ENCODE measurements around the gene PIGK. TPM values are rescaled to one million over a fixed set of nuclear protein-coding genes. Genes with fewer than 3 reads are reported as not detected.

PIGK gene
- total RNA-seq, 2 experiments from 2014 or later = 8.6 to 17.4 TPM

- POLR2A ChIA-PET = no interaction called here
- TF ChIP-seq, protein P1, sequence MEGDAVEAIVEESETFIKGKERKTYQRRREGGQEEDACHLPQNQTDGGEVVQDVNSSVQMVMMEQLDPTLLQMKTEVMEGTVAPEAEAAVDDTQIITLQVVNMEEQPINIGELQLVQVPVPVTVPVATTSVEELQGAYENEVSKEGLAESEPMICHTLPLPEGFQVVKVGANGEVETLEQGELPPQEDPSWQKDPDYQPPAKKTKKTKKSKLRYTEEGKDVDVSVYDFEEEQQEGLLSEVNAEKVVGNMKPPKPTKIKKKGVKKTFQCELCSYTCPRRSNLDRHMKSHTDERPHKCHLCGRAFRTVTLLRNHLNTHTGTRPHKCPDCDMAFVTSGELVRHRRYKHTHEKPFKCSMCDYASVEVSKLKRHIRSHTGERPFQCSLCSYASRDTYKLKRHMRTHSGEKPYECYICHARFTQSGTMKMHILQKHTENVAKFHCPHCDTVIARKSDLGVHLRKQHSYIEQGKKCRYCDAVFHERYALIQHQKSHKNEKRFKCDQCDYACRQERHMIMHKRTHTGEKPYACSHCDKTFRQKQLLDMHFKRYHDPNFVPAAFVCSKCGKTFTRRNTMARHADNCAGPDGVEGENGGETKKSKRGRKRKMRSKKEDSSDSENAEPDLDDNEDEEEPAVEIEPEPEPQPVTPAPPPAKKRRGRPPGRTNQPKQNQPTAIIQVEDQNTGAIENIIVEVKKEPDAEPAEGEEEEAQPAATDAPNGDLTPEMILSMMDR (conservative IDR thresholded peaks at IDR 0.05; ENCODE audit: low read length) = no peak
- no peak for TF ChIP-seq EZH2phosphoT487 (IDR thresholded peaks at IDR 0.05; ENCODE audit: borderline replicate concordance, low read depth, low read length)
These were observed 118.4 kb downstream of the PIGK start for GRCh38 chr1:77100875-77101274.

DNA sequence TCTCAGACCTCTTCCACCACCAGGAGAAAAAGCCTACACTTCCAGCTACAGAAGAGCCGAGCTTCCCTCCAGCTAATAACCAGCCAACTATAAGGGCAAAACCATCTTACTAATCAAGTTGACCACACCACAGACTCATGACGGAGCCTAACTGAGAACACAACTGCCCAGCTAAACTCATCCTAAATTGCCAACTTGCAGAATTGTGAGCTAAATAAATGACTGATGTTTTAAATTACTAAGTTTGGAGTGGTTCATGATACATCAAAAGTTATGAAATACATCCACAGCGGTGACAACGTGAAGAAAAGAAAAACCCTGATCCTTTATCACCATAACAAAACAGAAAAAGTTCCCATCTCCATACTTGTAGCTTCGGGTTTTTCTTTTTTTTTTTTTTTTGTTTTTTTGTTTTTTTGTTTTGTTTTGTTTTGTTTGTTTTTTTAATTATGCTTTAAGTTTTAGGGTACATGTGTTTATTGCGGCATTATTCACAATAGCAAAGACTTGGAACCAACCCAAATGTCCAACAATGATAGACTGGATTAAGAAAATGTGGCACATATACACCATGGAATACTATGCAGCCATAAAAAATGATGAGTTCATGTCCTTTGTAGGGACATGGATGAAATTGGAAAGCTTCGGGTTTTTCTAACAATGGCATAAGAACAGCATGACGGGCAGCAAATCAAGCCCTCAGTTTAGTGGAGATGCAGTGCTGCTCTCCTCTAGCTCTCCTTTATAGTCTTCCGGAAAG is 122.6 kb downstream of the PIGK start:
- H3K9me3 ChIP-seq (ENCODE audit: low read length) = no peaks in the 10 kb centered on the region
- H3K27ac ChIP-seq (ENCODE audit: low read depth, low read length, poor library complexity, severe bottlenecking) = no peak overlapping the region
- no peak overlapping the region for H3K4me3 ChIP-seq (ENCODE audit: low read depth, low read length, poor library complexity, severe bottlenecking)
- DNase-seq (ENCODE audit: low spot score) = no peak
- no peaks in the 10 kb centered on the region for H3K36me3 ChIP-seq (ENCODE audit: insufficient read depth, low read length)
- no TSS peak for BruUV-seq (replicated peaks)
- H3K4me1 ChIP-seq (ENCODE audit: insufficient read depth, low read length, poor library complexity, severe bottlenecking) = no peaks in the 10 kb centered on the region
- intact Hi-C loops (cut with micrococcal nuclease; ENCODE audit: unreplicated experiment) = no loop called here
- H3K4me2 ChIP-seq (ENCODE audit: low read length) = no peak overlapping the region
- H3K9me2 ChIP-seq (ENCODE audit: insufficient read depth, low read length) = no peaks in the 10 kb centered on the region
- H2AFZ ChIP-seq (ENCODE audit: low read length) = no peak overlapping the region
- ChIA-PET CTCF (ENCODE audit: unreplicated experiment) (no interaction called here), POLR2A (interaction anchor here (0.7 to 1.2 kb wide), 2 partner anchors 8 to 210 kb away, joined by 3 to 4 read pairs; no protein-coding TSS in a partner anchor)
- H3K79me2 ChIP-seq (ENCODE audit: insufficient read depth, low read depth, low read length) = no peaks in the 10 kb centered on the region
- H4K20me1 ChIP-seq (ENCODE audit: insufficient read depth, low read length) = no peaks in the 10 kb centered on the region
- TF ChIP-seq EZH2phosphoT487 (IDR thresholded peaks at IDR 0.05; ENCODE audit: borderline replicate concordance, low read depth, low read length) = no peak
- TF ChIP-seq, protein P1 (conservative IDR thresholded peaks at IDR 0.05; ENCODE audit: low read length) = no peak

More at GRCh38 chr1:77100875-77101274, 118.4 kb downstream of the PIGK start:
- Histone ChIP-seq H3K79me2 (ENCODE audit: insufficient read depth, low read depth, low read length) (no peaks in the 10 kb centered on the region), H2AFZ (ENCODE audit: low read length) (no peak overlapping the region), H3K36me3 (ENCODE audit: insufficient read depth, low read length) (no peaks in the 10 kb centered on the region), H3K27ac (ENCODE audit: low read depth, low read length, poor library complexity, severe bottlenecking) (no peak overlapping the region), H4K20me1 (ENCODE audit: insufficient read depth, low read length) (no peaks in the 10 kb centered on the region), H3K9me2 (ENCODE audit: insufficient read depth, low read length) (no peaks in the 10 kb centered on the region), H3K4me3 (ENCODE audit: low read depth, low read length, poor library complexity, severe bottlenecking) (no peak overlapping the region), H3K4me2 (ENCODE audit: low read length) (no peak overlapping the region), H3K9me3 (ENCODE audit: low read length) (no peaks in the 10 kb centered on the region), H3K4me1 (ENCODE audit: insufficient read depth, low read length, poor library complexity, severe bottlenecking) (no peaks in the 10 kb centered on the region)
- CTCF ChIA-PET (ENCODE audit: unreplicated experiment) = no interaction called here
- no TSS peak for BruUV-seq (replicated peaks)
- DNase-seq (ENCODE audit: low spot score) = no peak
- intact Hi-C loops (cut with micrococcal nuclease; ENCODE audit: unreplicated experiment) = no loop called here

DNA sequence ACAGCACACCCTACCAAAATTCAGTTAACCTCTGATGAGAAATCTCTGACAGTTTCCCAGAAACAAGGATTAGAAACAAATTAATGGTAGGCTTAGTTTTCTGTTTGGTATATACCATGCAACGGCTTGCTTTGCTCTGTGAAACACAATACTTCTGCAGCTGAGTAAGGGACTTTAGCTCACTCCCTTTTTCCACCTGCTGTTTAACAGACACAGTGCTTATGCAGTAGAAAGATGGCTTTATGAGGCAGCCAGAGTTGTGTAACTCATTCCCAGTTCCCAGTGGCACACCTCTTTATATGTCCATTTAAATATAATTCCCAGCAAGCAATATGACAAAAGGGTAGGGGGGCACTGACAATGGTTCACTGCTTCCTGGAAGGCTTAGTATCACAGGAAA is 124.0 kb downstream of the PIGK start:
- intact Hi-C loops (cut with micrococcal nuclease; ENCODE audit: unreplicated experiment) = no loop called here
- H3K4me1 ChIP-seq (ENCODE audit: insufficient read depth, low read length, poor library complexity, severe bottlenecking) = no peaks in the 10 kb centered on the region
- CTCF ChIA-PET (ENCODE audit: unreplicated experiment) = no interaction called here
- TF ChIP-seq, protein P1 (conservative IDR thresholded peaks at IDR 0.05; ENCODE audit: low read length) = no peak
- TF ChIP-seq EZH2phosphoT487 (IDR thresholded peaks at IDR 0.05; ENCODE audit: borderline replicate concordance, low read depth, low read length) = no peak
- no peak overlapping the region for H3K4me2 ChIP-seq (ENCODE audit: low read length)
- H3K9me3 ChIP-seq (ENCODE audit: low read length) = no peaks in the 10 kb centered on the region
- H4K20me1 ChIP-seq (ENCODE audit: insufficient read depth, low read length) = no peaks in the 10 kb centered on the region
- POLR2A ChIA-PET = interaction anchor here (0.5 kb wide), 1 partner anchor 35 kb away, joined by 3 read pairs; no protein-coding TSS in a partner anchor
- no peaks in the 10 kb centered on the region for H3K79me2 ChIP-seq (ENCODE audit: insufficient read depth, low read depth, low read length)
- no peak for DNase-seq (ENCODE audit: low spot score)
- H3K27ac ChIP-seq (ENCODE audit: low read depth, low read length, poor library complexity, severe bottlenecking) = no peak overlapping the region
- H2AFZ ChIP-seq (ENCODE audit: low read length) = no peak overlapping the region
- H3K9me2 ChIP-seq (ENCODE audit: insufficient read depth, low read length) = no peaks in the 10 kb centered on the region
- H3K36me3 ChIP-seq (ENCODE audit: insufficient read depth, low read length) = no peaks in the 10 kb centered on the region
- no TSS peak for BruUV-seq (replicated peaks)
- H3K4me3 ChIP-seq (ENCODE audit: low read depth, low read length, poor library complexity, severe bottlenecking) = no peak overlapping the region
